H4 (cell line): ENCODE results near the gene ADCY10. TPM values are rescaled to one million over a fixed set of nuclear protein-coding genes. Genes with fewer than 3 reads are reported as not detected.
"Not testable (repeated sequence)": the region's sequence is repeated elsewhere in the genome, so short reads cannot be mapped to it uniquely, and the experiment has no call there.

Source experiments
- DNase-seq: peaks from one replicate; pipeline ENCODE4 v3.0.0-alpha.2; 2015; ENCODE audit warnings: low spot score
- total RNA-seq: library from RNA; depleted of rRNA; stranded (reverse); fragments of >200 nt; shearing (Covaris generic); gene quantifications from 2 replicates; pipeline ENCODE4 v1.2.3, GENCODE V29; 2014

The ADCY10 gene
- total RNA-seq, 1 experiment from 2014 or later = 0.02 TPM

GRCh38 chr1:167856711-167857418 lies 57.1 kb downstream of the ADCY10 start:
- no peak for DNase-seq

GRCh38 chr1:167854184-167854583 lies 59.8 kb downstream of the ADCY10 start:
- DNase-seq = no peak

GRCh38 chr1:167849666-167850065 lies 64.3 kb downstream of the ADCY10 start:
- DNase-seq = no peak

GRCh38 chr1:167842872-167843271 lies 71.1 kb downstream of the ADCY10 start:
- DNase-seq = no peak

- DNase-seq = no peak
Observed at GRCh38 chr1:167841530-167841929, 72.4 kb downstream of the ADCY10 start.

- DNase-seq = no peak
Observed at GRCh38 chr1:167839009-167839408, 74.9 kb downstream of the ADCY10 start.

- no peak for DNase-seq
Observed at GRCh38 chr1:167837326-167837725, 76.6 kb downstream of the ADCY10 start.

GRCh38 chr1:167836197-167836596 lies 77.7 kb downstream of the ADCY10 start:
- no peak for DNase-seq

GRCh38 chr1:167833904-167834303 lies 80.0 kb downstream of the ADCY10 start:
- DNase-seq = no peak

GRCh38 chr1:167832693-167833092 lies 81.2 kb downstream of the ADCY10 start:
- no peak for DNase-seq

GRCh38 chr1:167830668-167831067 lies 83.3 kb downstream of the ADCY10 start:
- not testable (repeated sequence) for DNase-seq

- DNase-seq = no peak
Observed at GRCh38 chr1:167829868-167830267, 84.1 kb downstream of the ADCY10 start.

- no peak for DNase-seq
Observed at GRCh38 chr1:167826127-167826526, 87.8 kb downstream of the ADCY10 start.

GRCh38 chr1:167825419-167826079 lies 88.4 kb downstream of the ADCY10 start:
- no peak for DNase-seq

GRCh38 chr1:167824163-167824794 lies 89.7 kb downstream of the ADCY10 start:
- DNase-seq = no peak

- DNase-seq = no peak
Observed at GRCh38 chr1:167821969-167822685, 91.8 kb downstream of the ADCY10 start.

GRCh38 chr1:167821356-167821685 lies 92.6 kb downstream of the ADCY10 start:
- no peak for DNase-seq

- no peak for DNase-seq
Observed at GRCh38 chr1:167820684-167821355, 93.1 kb downstream of the ADCY10 start.

- peak; percentile 78 for DNase-seq
Observed at GRCh38 chr1:167819849-167820683, 93.9 kb downstream of the ADCY10 start.

GRCh38 chr1:167815650-167816049 lies 98.3 kb downstream of the ADCY10 start:
- DNase-seq = no peak

GRCh38 chr1:167812972-167813371 lies 101.0 kb downstream of the ADCY10 start:
- DNase-seq = no peak
